Calu3 (cell line): ENCODE measurements around the gene FHIT. TPM values are rescaled to one million over a fixed set of nuclear protein-coding genes. Genes with fewer than 3 reads are reported as not detected.

Experiments used
- BruUV-seq: library from RNA; stranded (reverse); fragments of 400-500 nt; replicated peaks from 2 replicates; lab custom pipeline; 2021; lab: Mats Ljungman, UMichigan
- CTCF ChIA-PET: fragments of 300-600 bp; sonication (Branson Sonifier 250); formaldehyde crosslinking; loops from one replicate; lab custom pipeline; 2022; ENCODE audit warnings: antibody characterized with exemption; lab: Charles Lee
- DNase-seq: peaks from one replicate; pipeline ENCODE4 v3.0.0; 2022
- H3K27ac Mint-ChIP-seq: one replicate; pipeline ENCODE4 v1.8.0; 2022; ENCODE audit warnings: mixed read lengths; ENCODE audit not compliant: unreplicated experiment
- H3K27me3 Mint-ChIP-seq: one replicate; pipeline ENCODE4 v1.8.0; 2022; ENCODE audit warnings: mixed read lengths; ENCODE audit not compliant: unreplicated experiment
- H3K36me3 Mint-ChIP-seq: one replicate; pipeline ENCODE4 v1.8.0; 2022; ENCODE audit warnings: mild to moderate bottlenecking, moderate library complexity, mixed read lengths; ENCODE audit not compliant: insufficient read depth, unreplicated experiment
- H3K4me1 Mint-ChIP-seq: one replicate; pipeline ENCODE4 v1.8.0; 2022; ENCODE audit warnings: mild to moderate bottlenecking, low read depth, mixed read lengths; ENCODE audit not compliant: unreplicated experiment
- H3K4me3 Mint-ChIP-seq: one replicate; pipeline ENCODE4 v1.8.0; 2022; ENCODE audit warnings: mild to moderate bottlenecking, low read depth, moderate library complexity, mixed read lengths; ENCODE audit not compliant: unreplicated experiment
- H3K9me3 Mint-ChIP-seq: one replicate; pipeline ENCODE4 v1.8.0; 2022; ENCODE audit warnings: low read depth, mixed read lengths; ENCODE audit not compliant: unreplicated experiment
- CTCF ChIP-seq: fragments of 200-600 bp; IDR thresholded peaks from one replicate; pipeline ENCODE4 v1.8.0; 2022; ENCODE audit warnings: antibody characterized with exemption; ENCODE audit not compliant: unreplicated experiment
- intact Hi-C: fragments of 100-400 bp; cut with micrococcal nuclease; formaldehyde crosslinking; loops from one replicate; pipeline ENCODE4 v1.10.0; 2022; ENCODE audit not compliant: unreplicated experiment
- total RNA-seq: library from RNA; stranded (reverse); gene quantifications from 2 replicates; pipeline ENCODE4 v1.2.3, GENCODE V29; 2022

FHIT gene
- total RNA-seq, 1 experiment from 2014 or later: 6.2 TPM

- H3K27me3 Mint-ChIP-seq: no peaks in the 10 kb centered on the region
These were observed 1061.9 kb downstream of the FHIT start for GRCh38 chr3:60189304-60189703.

DNA sequence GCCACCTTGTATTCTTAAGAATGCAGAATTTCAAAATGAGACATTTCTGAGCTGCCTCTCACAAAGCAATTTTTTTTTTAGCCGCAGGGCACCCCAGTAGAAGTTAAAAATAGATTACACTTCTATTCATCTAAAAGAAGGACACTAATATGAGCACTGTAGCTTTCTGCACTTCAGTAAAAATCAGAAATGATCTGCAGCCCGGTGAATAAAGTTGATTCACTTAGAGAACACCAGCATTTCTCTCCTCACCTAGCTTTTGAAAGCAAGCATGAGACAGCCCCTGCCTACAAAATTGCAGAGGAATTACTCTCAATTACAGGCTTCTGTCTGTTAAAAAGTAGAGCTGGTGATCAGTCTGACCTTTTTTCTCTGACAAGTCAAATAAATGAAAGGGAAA is 1062.4 kb downstream of the FHIT start:
- BruUV-seq: no TSS peak
- Mint-ChIP-seq H3K36me3 (no peaks in the 10 kb centered on the region), H3K9me3 (no peaks in the 10 kb centered on the region), H3K4me3 (no peak overlapping the region), H3K27ac (no peak overlapping the region), H3K27me3 (no peaks in the 10 kb centered on the region), H3K4me1 (no peaks in the 10 kb centered on the region)
- CTCF ChIA-PET: no interaction called here
- no peak for TF ChIP-seq CTCF
- intact Hi-C loops: no loop called here
- no peak for DNase-seq

More at GRCh38 chr3:60189304-60189703, 1061.9 kb downstream of the FHIT start:
- Mint-ChIP-seq H3K4me1 (no peaks in the 10 kb centered on the region), H3K4me3 (no peak overlapping the region), H3K27ac (no peak overlapping the region), H3K9me3 (no peaks in the 10 kb centered on the region), H3K36me3 (no peaks in the 10 kb centered on the region)
- no TSS peak for BruUV-seq
- CTCF ChIA-PET: interaction anchor here (0.6 kb wide), 1 partner anchor 228 kb away, joined by 4 read pairs; no protein-coding TSS in a partner anchor
- TF ChIP-seq CTCF: no peak
- no peak for DNase-seq
- intact Hi-C loops: no loop called here

DNA sequence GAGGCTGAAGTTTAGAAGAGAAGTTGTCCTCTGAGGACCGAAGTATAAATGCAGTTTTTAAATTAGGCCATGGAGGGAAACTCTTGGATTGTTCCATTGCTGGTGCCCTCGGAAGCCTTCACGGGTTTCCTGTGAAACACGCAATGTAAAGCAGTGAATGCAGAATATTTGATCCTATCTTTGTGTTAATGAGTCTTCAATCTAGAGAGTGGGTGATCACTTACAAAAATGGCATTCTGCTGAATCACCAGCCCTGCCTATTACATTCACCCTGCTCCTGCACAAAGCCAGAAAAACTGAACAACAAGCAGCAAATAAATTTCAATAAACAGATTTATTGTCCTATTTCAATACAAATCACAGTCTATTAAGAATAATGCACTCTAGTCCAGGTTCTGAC is 1063.9 kb downstream of the FHIT start:
- no peak for DNase-seq
- Mint-ChIP-seq H3K27me3 (no peaks in the 10 kb centered on the region), H3K27ac (no peak overlapping the region), H3K36me3 (no peaks in the 10 kb centered on the region), H3K4me1 (no peaks in the 10 kb centered on the region), H3K4me3 (no peak overlapping the region), H3K9me3 (no peaks in the 10 kb centered on the region)
- CTCF ChIA-PET: no interaction called here
- no TSS peak for BruUV-seq
- intact Hi-C loops: no loop called here
- no peak for TF ChIP-seq CTCF

DNA sequence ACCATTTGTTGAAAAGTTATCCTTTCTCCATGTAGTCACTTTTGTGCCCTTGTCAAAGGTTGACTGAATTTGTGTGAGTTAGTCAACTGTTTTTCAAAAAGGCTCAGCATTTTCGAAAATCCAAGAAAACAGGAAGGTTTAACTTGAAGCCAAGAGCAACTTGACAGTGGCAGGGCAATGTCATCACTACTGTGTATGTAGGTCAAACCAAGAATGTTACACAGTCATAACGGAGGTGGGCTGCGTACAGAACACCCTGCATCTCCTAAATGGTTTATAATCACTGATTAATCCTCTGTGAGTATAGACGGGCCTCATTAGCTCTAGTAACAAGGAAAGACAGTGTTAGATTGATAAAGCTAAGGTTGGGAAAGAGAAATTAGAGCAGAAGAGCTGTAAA is 1064.9 kb downstream of the FHIT start:
- H3K27me3 Mint-ChIP-seq: no peaks in the 10 kb centered on the region
- no peaks in the 10 kb centered on the region for H3K36me3 Mint-ChIP-seq
- no peaks in the 10 kb centered on the region for H3K4me1 Mint-ChIP-seq
- DNase-seq: no peak
- H3K27ac Mint-ChIP-seq: no peak overlapping the region
- no peak overlapping the region for H3K4me3 Mint-ChIP-seq
- BruUV-seq: no TSS peak
- intact Hi-C loops: no loop called here
- H3K9me3 Mint-ChIP-seq: no peaks in the 10 kb centered on the region
- TF ChIP-seq CTCF: no peak
- CTCF ChIA-PET: no interaction called here

DNA sequence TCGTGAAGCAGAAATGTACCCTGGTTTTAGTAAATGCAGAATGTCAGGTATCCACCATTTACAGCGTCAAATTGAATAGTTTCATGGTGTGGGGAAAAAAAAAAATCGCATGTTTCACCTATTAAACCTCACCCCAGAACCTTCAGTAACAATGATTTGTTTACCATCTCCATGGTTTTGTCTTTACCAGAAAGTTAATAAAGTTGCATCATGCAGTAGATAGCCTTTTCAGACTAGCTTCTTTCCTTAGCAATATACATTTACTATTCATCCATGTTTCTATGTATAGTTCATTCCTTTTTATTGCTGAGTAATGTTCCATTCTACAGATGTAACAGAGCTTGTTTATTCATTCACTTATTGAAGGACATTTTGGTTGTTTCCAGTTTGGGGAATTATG is 1066.1 kb downstream of the FHIT start:
- no peak for DNase-seq
- intact Hi-C loops: no loop called here
- CTCF ChIA-PET: no interaction called here
- no peak for TF ChIP-seq CTCF
- Mint-ChIP-seq H3K4me1 (no peaks in the 10 kb centered on the region), H3K27ac (no peak overlapping the region), H3K36me3 (no peaks in the 10 kb centered on the region), H3K9me3 (no peaks in the 10 kb centered on the region), H3K27me3 (no peaks in the 10 kb centered on the region), H3K4me3 (no peak overlapping the region)
- BruUV-seq: no TSS peak
